OCI-LY3 (cell line): Measurements from ENCODE around the gene IFFO2.

Source experiments
- H2AFZ ChIP-seq: fragments of 200-600, 300-600 bp; shearing (Covaris generic); 2 replicates; pipeline ENCODE4 v1.6.0; 2014; ENCODE audit warnings: antibody characterized with exemption, low read depth, low read length
- H3K27ac ChIP-seq: fragments of 200-600, 300-600 bp; sonication (generic); 2 replicates; pipeline ENCODE4 v1.5.1; 2014; ENCODE audit warnings: mild to moderate bottlenecking, low read length, moderate library complexity, mixed read lengths
- H3K27me3 ChIP-seq: fragments of 200-600, 300-600 bp; sonication (generic); 2 replicates; pipeline ENCODE4 v1.6.1; 2014; ENCODE audit warnings: low read depth, low read length, mixed read lengths
- H3K36me3 ChIP-seq: fragments of 200-600, 300-600 bp; sonication (generic); replicated peaks from 2 replicates; pipeline ENCODE3; 2014; ENCODE audit warnings: low read depth, low read length, mixed read lengths
- H3K4me1 ChIP-seq: fragments of 300-600, 200-600 bp; sonication (generic); 2 replicates; pipeline ENCODE4 v1.6.1; 2014; ENCODE audit warnings: low read length, mixed read lengths
- H3K4me2 ChIP-seq: fragments of 200-600, 300-600 bp; sonication (generic); 2 replicates; pipeline ENCODE4 v1.6.1; 2014; ENCODE audit warnings: low read length, mixed read lengths
- H3K4me3 ChIP-seq: fragments of 300-600, 200-600 bp; sonication (generic); 2 replicates; pipeline ENCODE4 v1.5.1; 2014; ENCODE audit warnings: antibody characterized with exemption, mild to moderate bottlenecking, low read length, moderate library complexity
- H3K79me2 ChIP-seq: fragments of 300-600, 200-600 bp; shearing (Covaris generic); 2 replicates; pipeline ENCODE4 v1.6.1; 2014; ENCODE audit warnings: mild to moderate bottlenecking, low read length, mixed read lengths
- H3K9ac ChIP-seq: fragments of 300-600, 200-600 bp; shearing (Covaris generic); 2 replicates; pipeline ENCODE4 v1.6.0; 2014; ENCODE audit warnings: mild to moderate bottlenecking, low read length, moderate library complexity
- H3K9me3 ChIP-seq: fragments of 200-600, 300-600 bp; shearing (Covaris generic); 2 replicates; pipeline ENCODE4 v1.6.1; 2014; ENCODE audit warnings: low read length, mixed read lengths; ENCODE audit not compliant: insufficient read depth
- H4K20me1 ChIP-seq: fragments of 200-600, 300-600 bp; sonication (generic); 2 replicates; pipeline ENCODE4 v1.6.1; 2016; ENCODE audit warnings: low read length, mixed read lengths; ENCODE audit not compliant: insufficient read depth
- CTCF ChIP-seq: fragments of 200-600, 300-600 bp; sonication (generic); IDR thresholded peaks from 2 replicates; pipeline ENCODE4 v1.5.1; 2014; ENCODE audit warnings: antibody characterized with exemption, low read length, low read depth
- EZH2phosphoT487 ChIP-seq: fragments of 200-600 bp; shearing (Covaris generic); IDR thresholded peaks from 2 replicates; pipeline ENCODE4 v1.6.1; 2018; ENCODE audit warnings: antibody characterized with exemption, mixed run types, low read depth

Gene IFFO2

GRCh38 chr1:18940303-18941020, 16.0 kb downstream of the IFFO2 start:
- H3K9ac ChIP-seq: no peak overlapping the region
- H3K4me1 ChIP-seq: no peaks in the 10 kb centered on the region
- no peaks in the 10 kb centered on the region for H3K9me3 ChIP-seq
- no peaks in the 10 kb centered on the region for H3K27me3 ChIP-seq
- H3K4me3 ChIP-seq: no peak overlapping the region
- H3K27ac ChIP-seq: no peak overlapping the region
- H3K4me2 ChIP-seq: no peak overlapping the region
- H2AFZ ChIP-seq: no peak overlapping the region
- H3K36me3 ChIP-seq: no peaks in the 10 kb centered on the region
- H3K79me2 ChIP-seq: no peaks in the 10 kb centered on the region
- TF ChIP-seq EZH2phosphoT487: no peak
- no peak for TF ChIP-seq CTCF
- H4K20me1 ChIP-seq: no peaks in the 10 kb centered on the region

GRCh38 chr1:18939398-18940302, 16.8 kb downstream of the IFFO2 start:
- Histone ChIP-seq H4K20me1 (no peaks in the 10 kb centered on the region), H3K9me3 (no peaks in the 10 kb centered on the region), H3K27ac (no peak overlapping the region), H2AFZ (no peak overlapping the region), H3K4me2 (no peak overlapping the region), H3K79me2 (no peaks in the 10 kb centered on the region), H3K36me3 (no peaks in the 10 kb centered on the region), H3K4me3 (no peak overlapping the region), H3K27me3 (0 out of 2 replicates have a peak, but pooled peaks cover 3% of the 10 kb centered on the region), H3K4me1 (no peaks in the 10 kb centered on the region), H3K9ac (no peak overlapping the region)
- TF ChIP-seq EZH2phosphoT487 (no peak), CTCF (no peak)

- no peak for TF ChIP-seq CTCF
- no peak for TF ChIP-seq EZH2phosphoT487
- Histone ChIP-seq H3K9me3 (no peaks in the 10 kb centered on the region), H4K20me1 (no peaks in the 10 kb centered on the region), H3K4me2 (no peak overlapping the region), H3K36me3 (no peaks in the 10 kb centered on the region), H2AFZ (no peak overlapping the region), H3K27me3 (0 out of 2 replicates have a peak, but pooled peaks cover 3% of the 10 kb centered on the region), H3K79me2 (no peaks in the 10 kb centered on the region), H3K27ac (no peak overlapping the region), H3K4me1 (no peaks in the 10 kb centered on the region), H3K9ac (no peak overlapping the region), H3K4me3 (no peak overlapping the region)
These were observed 17.8 kb downstream of the IFFO2 start for GRCh38 chr1:18938707-18939070.

- Histone ChIP-seq H3K4me2 (no peak overlapping the region), H3K79me2 (no peaks in the 10 kb centered on the region), H3K36me3 (no peaks in the 10 kb centered on the region), H2AFZ (no peak overlapping the region), H3K9ac (no peak overlapping the region), H3K9me3 (no peaks in the 10 kb centered on the region), H3K27ac (no peak overlapping the region), H3K4me1 (no peaks in the 10 kb centered on the region), H4K20me1 (no peaks in the 10 kb centered on the region), H3K27me3 (0 out of 2 replicates have a peak, but pooled peaks cover 3% of the 10 kb centered on the region), H3K4me3 (no peak overlapping the region)
- no peak for TF ChIP-seq CTCF
- no peak for TF ChIP-seq EZH2phosphoT487
These were observed 18.3 kb downstream of the IFFO2 start for GRCh38 chr1:18938008-18938706.
